GM19328 (cell line): ENCODE measurements around the gene PIK3R2.

ENCODE experiments used
- ATAC-seq: cut with Tn5 transposase; IDR thresholded peaks from one replicate; pipeline ENCODE4 v1.9.1; 2021; ENCODE audit warnings: mild to moderate bottlenecking, moderate library complexity; ENCODE audit not compliant: unreplicated experiment

PIK3R2 gene

GRCh38 chr19:18171605-18172327 is 18.8 kb downstream of the PIK3R2 start:
- ATAC-seq = no peak

DNA sequence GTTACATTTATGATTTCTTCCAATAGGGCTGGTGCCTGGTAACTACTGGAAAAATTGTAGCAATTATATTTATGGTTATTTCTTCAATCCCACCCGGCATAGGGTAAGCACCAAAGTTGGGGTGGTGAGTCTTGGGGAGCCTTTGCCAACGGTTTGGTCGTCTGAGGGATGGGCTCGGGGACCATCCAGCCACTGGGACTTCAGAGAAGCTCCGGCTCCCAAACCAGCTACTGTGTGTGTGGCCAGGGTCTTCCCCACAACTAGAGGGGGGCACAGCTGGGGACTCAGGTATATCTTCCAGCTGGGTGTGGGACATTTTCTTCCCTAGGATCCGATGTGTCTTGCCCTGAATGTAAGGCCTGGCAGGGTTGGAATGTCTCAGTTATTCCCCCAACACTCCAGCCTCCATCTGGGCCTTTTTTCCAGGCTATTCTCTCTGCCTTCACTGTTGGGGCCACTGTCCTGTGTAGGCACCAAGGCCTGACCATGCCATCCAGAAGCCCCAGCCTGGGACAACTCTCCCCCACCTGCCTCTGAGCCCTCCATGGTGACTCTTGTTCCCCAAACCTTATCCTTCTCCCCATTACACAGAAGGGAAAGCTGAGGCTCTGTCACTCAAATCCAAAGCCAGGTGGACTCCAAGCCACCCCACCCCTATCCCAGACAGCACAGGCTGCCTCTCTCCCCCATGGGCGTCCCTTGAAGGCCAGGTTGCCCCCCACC is 19.5 kb downstream of the PIK3R2 start:
- no peak for ATAC-seq

- ATAC-seq = no peak
These were observed 20.1 kb downstream of the PIK3R2 start for GRCh38 chr19:18173054-18173571.

DNA sequence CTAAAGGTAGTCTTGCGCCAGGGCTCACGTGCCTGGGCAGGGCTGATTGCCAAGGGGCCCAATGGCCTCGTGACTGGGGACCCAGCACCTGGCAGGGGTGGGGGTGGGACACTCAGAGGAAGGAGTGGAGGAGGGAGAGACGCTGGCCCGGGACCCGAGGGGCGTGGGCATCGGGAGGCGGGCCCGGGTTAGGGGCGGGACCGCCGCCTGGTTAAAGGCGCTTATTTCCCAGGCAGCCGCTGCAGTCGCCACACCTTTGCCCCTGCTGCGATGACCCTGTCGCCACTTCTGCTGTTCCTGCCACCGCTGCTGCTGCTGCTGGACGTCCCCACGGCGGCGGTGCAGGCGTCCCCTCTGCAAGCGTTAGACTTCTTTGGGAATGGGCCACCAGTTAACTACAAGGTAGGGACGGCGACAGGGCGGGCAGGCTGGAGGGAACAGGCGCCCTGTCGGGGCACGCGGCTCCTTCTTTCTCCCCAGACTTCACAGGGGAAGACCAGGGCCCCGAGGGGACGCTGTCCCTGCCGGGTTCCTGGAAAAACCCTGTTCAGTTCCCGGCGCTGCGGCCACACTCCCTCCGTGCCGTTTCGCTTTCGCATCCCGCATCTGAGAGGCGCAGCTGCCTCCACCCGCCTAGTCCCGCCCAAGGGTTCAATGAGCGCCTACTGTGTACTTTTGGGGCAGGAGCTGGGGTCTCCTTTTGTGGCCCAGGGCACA is 20.8 kb downstream of the PIK3R2 start, which contains the start of gene IFI30:
TSS of gene IFI30 (plus strand) at position 242 of the 717 bp plus-strand sequence. CDS start at position 271, 29 bp downstream.
- ATAC-seq = no peak

DNA sequence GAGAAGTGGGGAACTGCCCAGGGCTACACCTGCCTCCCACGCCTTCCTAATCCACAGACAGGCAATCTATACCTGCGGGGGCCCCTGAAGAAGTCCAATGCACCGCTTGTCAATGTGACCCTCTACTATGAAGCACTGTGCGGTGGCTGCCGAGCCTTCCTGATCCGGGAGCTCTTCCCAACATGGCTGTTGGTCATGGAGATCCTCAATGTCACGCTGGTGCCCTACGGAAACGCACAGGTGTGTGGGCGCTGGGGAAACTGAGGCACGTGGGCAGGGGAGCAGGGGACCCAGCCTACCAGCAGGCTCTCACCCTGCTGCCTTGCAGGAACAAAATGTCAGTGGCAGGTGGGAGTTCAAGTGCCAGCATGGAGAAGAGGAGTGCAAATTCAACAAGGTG is 22.0 kb downstream of the PIK3R2 start:
- no peak for ATAC-seq

GRCh38 chr19:18176367-18177310 is 23.7 kb downstream of the PIK3R2 start:
- no peak for ATAC-seq

- ATAC-seq = no peak
These were observed 27.0 kb downstream of the PIK3R2 start for GRCh38 chr19:18179957-18180356.

DNA sequence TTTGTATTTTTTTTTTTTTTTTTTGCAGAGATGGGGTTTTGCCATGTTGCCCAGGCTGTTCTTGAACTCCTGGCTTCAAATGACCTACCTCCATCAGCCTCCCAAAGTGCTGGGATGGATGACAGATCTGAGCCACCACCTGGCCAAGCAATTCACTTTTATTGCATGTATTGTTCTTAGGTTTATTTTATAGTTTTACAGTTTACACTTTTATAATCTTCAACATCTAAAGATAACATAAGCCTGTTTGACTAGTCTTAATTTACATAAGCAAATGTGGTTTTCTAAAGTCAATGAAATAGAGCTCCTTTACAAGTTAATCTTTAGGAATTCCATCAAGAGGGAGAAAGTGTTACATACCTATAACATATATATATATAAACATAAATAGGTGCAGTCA is 30.6 kb downstream of the PIK3R2 start:
- no peak for ATAC-seq

GRCh38 chr19:18185538-18185937 is 32.6 kb downstream of the PIK3R2 start:
- no peak for ATAC-seq

DNA sequence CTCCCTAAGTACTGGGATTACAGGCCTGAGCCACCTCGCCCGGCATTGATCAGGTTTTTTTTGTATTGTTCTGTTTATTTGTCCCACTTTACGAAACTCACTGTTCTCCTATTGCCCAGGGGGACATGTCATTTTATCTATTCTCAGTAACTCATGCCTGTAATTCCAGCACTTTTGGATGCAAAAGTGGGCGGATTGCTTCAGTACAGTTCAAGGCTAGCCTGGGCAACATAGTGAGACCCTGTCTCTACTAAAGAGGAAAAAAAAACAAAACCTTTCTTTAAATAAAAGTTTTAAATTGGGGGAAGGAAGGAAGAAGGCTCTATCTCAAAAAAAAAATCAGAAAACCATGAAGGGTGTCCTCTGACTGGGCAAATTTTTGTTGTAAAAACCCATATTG is 37.3 kb downstream of the PIK3R2 start:
- ATAC-seq = no peak

GRCh38 chr19:18191640-18192062 is 38.7 kb downstream of the PIK3R2 start:
- no peak for ATAC-seq

DNA sequence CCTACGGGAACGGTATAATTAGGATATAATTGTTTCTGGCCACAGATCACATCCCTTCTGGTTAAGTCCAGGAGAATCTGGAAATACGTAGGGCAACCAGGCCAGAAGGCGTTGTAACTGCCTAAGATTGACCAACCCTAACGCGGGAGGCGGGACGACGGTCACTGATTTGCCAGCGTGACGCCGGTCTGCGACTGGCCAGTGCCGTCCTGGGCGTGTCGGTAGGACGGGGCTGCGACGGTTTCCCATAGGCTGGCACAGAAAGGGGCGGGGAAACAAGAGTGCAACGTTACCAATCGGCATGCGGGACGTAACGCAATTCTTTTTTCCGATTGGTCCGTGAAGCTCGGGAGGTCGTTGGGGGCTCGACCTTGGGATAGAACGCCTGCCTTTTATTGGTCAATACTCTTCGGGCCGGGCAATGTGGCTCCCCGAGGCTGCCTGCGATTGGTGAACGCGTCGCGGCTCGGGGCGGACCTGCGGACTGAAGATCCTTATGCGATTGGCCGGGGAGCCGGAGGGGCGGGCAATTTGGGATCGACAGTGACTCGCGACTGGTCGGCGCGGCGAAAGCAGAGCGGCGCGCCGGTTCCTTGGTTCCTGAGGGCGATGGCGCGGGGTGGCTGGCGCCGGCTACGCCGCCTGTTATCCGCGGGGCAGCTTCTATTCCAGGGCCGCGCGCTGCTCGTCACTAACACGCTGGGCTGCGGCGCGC is 39.9 kb downstream of the PIK3R2 start, which contains the start of gene MPV17L2:
TSS of gene MPV17L2 (plus strand) at position 546 of the 715 bp plus-strand sequence. CDS start at position 610, 64 bp downstream.
- ATAC-seq = peak; percentile 92

DNA sequence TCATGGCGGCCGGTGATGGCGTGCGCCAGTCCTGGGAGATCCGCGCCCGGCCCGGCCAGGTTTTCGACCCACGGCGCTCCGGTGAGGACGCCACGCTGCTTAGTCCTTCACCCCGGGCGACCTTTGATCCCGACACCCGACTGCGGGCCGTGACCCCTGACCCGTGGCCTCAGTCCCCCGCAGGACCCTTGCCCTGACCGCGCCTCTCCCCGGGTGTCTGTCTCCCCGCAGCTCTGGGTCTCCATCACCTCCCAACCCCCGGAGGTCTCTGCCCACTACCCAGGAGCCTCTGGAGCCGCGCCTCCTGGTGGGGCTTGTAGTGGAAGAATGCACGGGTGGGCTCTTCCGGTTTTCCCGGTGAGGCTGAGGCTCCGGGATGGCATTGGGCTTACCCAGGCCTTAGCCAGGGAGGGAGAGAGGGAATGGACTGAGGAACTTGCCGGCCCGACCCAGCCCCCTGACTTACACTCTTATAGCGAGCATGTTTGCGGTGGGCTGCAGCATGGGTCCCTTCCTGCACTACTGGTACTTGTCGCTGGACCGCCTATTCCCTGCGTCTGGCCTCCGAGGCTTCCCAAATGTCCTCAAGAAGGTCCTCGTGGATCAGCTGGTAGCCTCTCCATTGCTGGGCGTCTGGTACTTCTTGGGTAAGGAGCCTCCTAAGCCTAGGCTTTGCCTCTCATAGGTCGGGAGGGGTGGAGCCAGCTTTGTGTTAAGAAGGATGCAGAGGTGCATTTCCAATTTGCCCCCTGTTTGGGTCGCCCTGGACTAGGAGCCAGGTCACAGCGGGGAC is 40.6 kb downstream of the PIK3R2 start:
- no peak for ATAC-seq

- no peak for ATAC-seq
These were observed 41.2 kb downstream of the PIK3R2 start for GRCh38 chr19:18194181-18194530.

DNA sequence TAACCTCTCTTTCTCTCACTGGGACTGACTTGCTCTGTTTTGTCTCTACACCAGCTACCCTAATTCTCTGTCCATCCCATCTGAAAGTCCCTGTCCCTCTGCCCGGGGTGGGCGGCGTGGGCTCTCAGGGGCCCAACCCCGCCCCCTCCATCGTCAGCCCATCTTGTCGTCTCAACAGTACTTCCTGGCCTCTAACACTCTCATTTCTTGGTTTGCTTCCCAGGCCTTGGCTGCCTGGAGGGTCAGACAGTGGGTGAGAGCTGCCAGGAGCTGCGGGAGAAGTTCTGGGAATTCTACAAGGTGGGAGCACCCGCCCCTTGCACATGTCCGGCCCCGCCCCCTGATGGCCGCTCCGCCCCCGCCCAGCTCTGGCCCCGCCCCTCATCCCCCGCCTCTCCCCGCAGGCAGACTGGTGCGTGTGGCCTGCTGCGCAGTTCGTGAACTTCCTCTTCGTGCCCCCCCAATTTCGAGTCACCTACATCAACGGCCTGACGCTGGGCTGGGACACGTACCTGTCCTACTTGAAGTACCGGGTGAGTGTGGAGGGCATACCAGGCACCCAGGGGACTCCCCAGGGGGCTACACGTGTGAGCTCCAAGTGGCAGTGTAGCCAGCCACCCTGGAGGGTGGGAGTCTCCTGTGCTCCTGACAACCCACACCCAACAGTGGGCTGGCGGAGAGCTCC is 41.7 kb downstream of the PIK3R2 start:
- ATAC-seq = no peak

- no peak for ATAC-seq
These were observed 43.5 kb downstream of the PIK3R2 start for GRCh38 chr19:18196511-18196845.

- no peak for ATAC-seq
These were observed 44.3 kb downstream of the PIK3R2 start for GRCh38 chr19:18197306-18197705.

DNA sequence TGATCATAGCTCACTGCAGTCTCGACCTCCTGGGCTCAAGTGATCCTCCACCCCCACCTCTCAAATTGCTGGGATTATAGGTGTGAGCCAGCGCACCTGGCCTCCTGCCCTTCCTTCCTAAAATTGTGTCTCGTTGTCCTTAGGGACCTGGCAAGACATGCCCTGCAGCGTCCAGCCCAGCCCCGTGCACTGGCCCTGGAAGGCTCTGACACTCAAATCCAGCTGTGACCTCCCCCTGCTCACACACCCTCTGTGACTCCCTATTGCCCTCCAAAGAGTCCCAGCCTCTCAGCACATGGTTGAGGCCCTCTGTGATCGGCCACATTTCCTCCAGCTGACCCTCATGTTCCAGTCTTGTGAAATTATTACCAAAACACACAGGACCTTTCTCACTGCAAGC is 45.0 kb downstream of the PIK3R2 start:
- ATAC-seq = no peak
